ENCODE results near the gene NTS.
A peak's percentile ranks its signal among the peaks of the same experiment; 100 is the strongest.

The NTS gene

DNA sequence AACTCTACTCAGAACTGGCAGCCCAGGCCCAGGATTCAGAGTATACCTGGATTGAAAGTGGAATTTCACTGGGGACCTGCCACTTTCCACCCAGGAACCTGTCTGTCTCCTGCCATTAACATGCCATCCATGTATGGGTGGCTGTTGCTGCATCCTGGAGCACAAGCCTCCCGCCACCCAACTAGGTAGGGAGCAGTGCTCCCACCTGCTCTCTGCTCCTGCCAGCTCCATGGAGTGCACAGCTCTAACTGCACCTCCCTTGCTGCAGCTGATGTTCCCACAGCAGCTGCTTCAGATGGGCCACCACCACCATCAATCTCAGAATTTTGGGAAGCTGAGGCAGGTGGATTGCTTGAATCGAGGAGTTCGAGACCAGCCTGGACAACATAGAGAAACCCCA is 17.1 kb upstream of the NTS start:
- no peaks in the 10 kb centered on the region for H3F3A ChIP-seq (ENCODE audit: low read depth)
- no peaks in the 10 kb centered on the region for H3K36me3 ChIP-seq (ENCODE audit: insufficient read depth, low read length)
- TF ChIP-seq, protein P1, sequence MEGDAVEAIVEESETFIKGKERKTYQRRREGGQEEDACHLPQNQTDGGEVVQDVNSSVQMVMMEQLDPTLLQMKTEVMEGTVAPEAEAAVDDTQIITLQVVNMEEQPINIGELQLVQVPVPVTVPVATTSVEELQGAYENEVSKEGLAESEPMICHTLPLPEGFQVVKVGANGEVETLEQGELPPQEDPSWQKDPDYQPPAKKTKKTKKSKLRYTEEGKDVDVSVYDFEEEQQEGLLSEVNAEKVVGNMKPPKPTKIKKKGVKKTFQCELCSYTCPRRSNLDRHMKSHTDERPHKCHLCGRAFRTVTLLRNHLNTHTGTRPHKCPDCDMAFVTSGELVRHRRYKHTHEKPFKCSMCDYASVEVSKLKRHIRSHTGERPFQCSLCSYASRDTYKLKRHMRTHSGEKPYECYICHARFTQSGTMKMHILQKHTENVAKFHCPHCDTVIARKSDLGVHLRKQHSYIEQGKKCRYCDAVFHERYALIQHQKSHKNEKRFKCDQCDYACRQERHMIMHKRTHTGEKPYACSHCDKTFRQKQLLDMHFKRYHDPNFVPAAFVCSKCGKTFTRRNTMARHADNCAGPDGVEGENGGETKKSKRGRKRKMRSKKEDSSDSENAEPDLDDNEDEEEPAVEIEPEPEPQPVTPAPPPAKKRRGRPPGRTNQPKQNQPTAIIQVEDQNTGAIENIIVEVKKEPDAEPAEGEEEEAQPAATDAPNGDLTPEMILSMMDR (conservative IDR thresholded peaks at IDR 0.05; ENCODE audit: low read length): no peak
- TF ChIP-seq EZH2phosphoT487 (IDR thresholded peaks at IDR 0.05; ENCODE audit: borderline replicate concordance): no peak
- no peak overlapping the region for H2AFZ ChIP-seq (ENCODE audit: low read length)
- H3K4me2 ChIP-seq (ENCODE audit: low read depth, low read length, poor library complexity, severe bottlenecking): no peak overlapping the region
- no peaks in the 10 kb centered on the region for H3K4me1 ChIP-seq (ENCODE audit: insufficient read depth, low read length, poor library complexity, severe bottlenecking)
- no peaks in the 10 kb centered on the region for H4K20me1 ChIP-seq (ENCODE audit: insufficient read depth, low read length, poor library complexity, severe bottlenecking)
- H3K9me3 ChIP-seq (ENCODE audit: insufficient read depth, low read depth, low read length): no peaks in the 10 kb centered on the region
- no peaks in the 10 kb centered on the region for H3K9me2 ChIP-seq (replicated peaks; ENCODE audit: low read depth, low read length)
- no peaks in the 10 kb centered on the region for H3K27me3 ChIP-seq (ENCODE audit: insufficient read depth, low read length, poor library complexity, severe bottlenecking)
- no peak overlapping the region for H3K9ac ChIP-seq (ENCODE audit: low read depth, low read length, poor library complexity, severe bottlenecking)
- no peaks in the 10 kb centered on the region for H3K79me2 ChIP-seq (ENCODE audit: insufficient read depth, low read length)
- no peak overlapping the region for H3K4me3 ChIP-seq (ENCODE audit: low read length, poor library complexity, severe bottlenecking)

DNA sequence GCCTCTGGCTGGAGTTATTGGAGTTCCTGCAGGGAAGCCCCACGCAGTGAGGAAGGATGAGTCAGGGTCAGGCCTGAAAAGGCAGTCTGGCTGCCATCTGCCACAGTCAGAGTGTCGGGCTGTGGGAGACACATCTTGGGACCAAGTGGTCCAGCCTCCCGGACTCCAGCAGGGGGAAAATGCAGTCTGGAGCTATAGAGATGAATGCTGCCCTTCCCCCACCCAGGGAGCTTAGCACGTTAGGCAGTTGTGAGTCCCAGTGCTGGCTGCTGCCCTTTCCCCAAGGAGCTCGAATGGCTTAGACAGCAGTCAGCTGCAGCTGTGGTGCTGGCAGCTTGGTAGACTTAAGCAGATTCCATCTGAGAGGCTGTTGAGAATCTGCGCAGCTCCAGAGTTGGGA is 8.2 kb upstream of the NTS start:
- Histone ChIP-seq H3K79me2 (ENCODE audit: insufficient read depth, low read length) (no peaks in the 10 kb centered on the region), H3K27me3 (ENCODE audit: insufficient read depth, low read length, poor library complexity, severe bottlenecking) (no peaks in the 10 kb centered on the region), H3F3A (ENCODE audit: low read depth) (no peaks in the 10 kb centered on the region), H3K9ac (ENCODE audit: low read depth, low read length, poor library complexity, severe bottlenecking) (no peak overlapping the region), H3K9me3 (ENCODE audit: insufficient read depth, low read depth, low read length) (no peaks in the 10 kb centered on the region), H3K36me3 (ENCODE audit: insufficient read depth, low read length) (no peaks in the 10 kb centered on the region), H3K4me3 (ENCODE audit: low read length, poor library complexity, severe bottlenecking) (no peak overlapping the region), H4K20me1 (ENCODE audit: insufficient read depth, low read length, poor library complexity, severe bottlenecking) (no peaks in the 10 kb centered on the region), H3K9me2 (replicated peaks; ENCODE audit: low read depth, low read length) (no peaks in the 10 kb centered on the region), H3K4me2 (ENCODE audit: low read depth, low read length, poor library complexity, severe bottlenecking) (no peak overlapping the region), H2AFZ (ENCODE audit: low read length) (no peak overlapping the region), H3K4me1 (ENCODE audit: insufficient read depth, low read length, poor library complexity, severe bottlenecking) (no peaks in the 10 kb centered on the region)
- no peak for TF ChIP-seq EZH2phosphoT487 (IDR thresholded peaks at IDR 0.05; ENCODE audit: borderline replicate concordance)
- TF ChIP-seq, protein P1 (conservative IDR thresholded peaks at IDR 0.05; ENCODE audit: low read length): no peak

DNA sequence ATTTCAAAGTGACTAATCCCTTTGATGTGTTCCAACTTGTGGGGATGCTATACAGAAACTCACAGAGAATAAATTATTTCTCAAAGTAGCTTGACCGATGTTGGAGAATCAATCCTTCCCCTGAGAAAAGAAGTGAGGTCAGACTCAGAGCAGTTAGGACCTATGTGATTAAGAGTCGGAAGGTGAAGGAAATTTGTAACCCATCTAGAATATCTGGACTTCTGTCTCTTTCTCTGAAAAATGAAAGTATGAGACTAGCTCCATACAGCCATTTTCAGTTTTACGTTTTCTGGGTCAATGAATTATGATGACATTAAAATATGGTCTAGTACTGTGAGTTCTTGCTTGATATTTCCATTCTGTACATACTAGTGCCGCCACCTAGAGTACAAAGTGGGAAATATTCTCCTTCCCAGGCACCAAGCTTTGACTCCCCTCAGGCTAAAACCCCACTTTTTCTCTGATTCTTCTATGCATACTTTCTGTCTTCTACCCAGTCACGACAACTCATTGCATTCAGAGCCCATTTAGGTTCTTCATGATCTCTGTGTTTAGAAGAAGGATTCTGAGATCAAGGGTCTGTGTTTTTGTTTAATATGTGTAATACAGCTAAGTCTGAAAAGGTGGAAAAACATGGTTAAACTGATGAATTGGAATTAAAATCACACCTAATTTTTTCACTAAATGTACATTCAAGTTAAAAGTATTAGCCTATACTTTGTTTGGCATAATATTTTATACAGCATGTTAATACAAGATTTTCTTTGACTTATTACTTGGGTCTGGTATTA is 6.9 kb upstream of the NTS start:
- Histone ChIP-seq H3K4me3 (ENCODE audit: low read length, poor library complexity, severe bottlenecking) (no peak overlapping the region), H3K9me3 (ENCODE audit: insufficient read depth, low read depth, low read length) (no peaks in the 10 kb centered on the region), H3K4me2 (ENCODE audit: low read depth, low read length, poor library complexity, severe bottlenecking) (peak overlapping the region; percentile 33), H3K79me2 (ENCODE audit: insufficient read depth, low read length) (no peaks in the 10 kb centered on the region), H3K9ac (ENCODE audit: low read depth, low read length, poor library complexity, severe bottlenecking) (no peak overlapping the region), H3K36me3 (ENCODE audit: insufficient read depth, low read length) (no peaks in the 10 kb centered on the region), H3K4me1 (ENCODE audit: insufficient read depth, low read length, poor library complexity, severe bottlenecking) (no peaks in the 10 kb centered on the region), H3K9me2 (replicated peaks; ENCODE audit: low read depth, low read length) (no peaks in the 10 kb centered on the region), H3K27me3 (ENCODE audit: insufficient read depth, low read length, poor library complexity, severe bottlenecking) (no peaks in the 10 kb centered on the region), H2AFZ (ENCODE audit: low read length) (peak overlapping the region; percentile 66), H4K20me1 (ENCODE audit: insufficient read depth, low read length, poor library complexity, severe bottlenecking) (no peaks in the 10 kb centered on the region), H3F3A (ENCODE audit: low read depth) (no peaks in the 10 kb centered on the region)
- no peak for TF ChIP-seq EZH2phosphoT487 (IDR thresholded peaks at IDR 0.05; ENCODE audit: borderline replicate concordance)
- TF ChIP-seq, protein P1 (conservative IDR thresholded peaks at IDR 0.05; ENCODE audit: low read length): peak; percentile 89
